Stimulated activated CD4-positive, alpha-beta T cell treated with anti-CD3 and anti-CD28 coated beads, TNF-alpha, amount 100 ng/mL, for 1 hour (primary cell): Measurements from ENCODE around the gene ZNF41.
"Not testable (repeated sequence)": the region's sequence is repeated elsewhere in the genome, so short reads cannot be mapped to it uniquely, and the experiment has no call there.

Experiments
- DNase-seq, 3 donors: peaks; one replicate each; pipeline ENCODE4 v3.0.0-alpha.2; 2020; ENCODE audit warnings: low read depth in 3 of 3, low spot score in 1 of 3

Gene ZNF41

DNA sequence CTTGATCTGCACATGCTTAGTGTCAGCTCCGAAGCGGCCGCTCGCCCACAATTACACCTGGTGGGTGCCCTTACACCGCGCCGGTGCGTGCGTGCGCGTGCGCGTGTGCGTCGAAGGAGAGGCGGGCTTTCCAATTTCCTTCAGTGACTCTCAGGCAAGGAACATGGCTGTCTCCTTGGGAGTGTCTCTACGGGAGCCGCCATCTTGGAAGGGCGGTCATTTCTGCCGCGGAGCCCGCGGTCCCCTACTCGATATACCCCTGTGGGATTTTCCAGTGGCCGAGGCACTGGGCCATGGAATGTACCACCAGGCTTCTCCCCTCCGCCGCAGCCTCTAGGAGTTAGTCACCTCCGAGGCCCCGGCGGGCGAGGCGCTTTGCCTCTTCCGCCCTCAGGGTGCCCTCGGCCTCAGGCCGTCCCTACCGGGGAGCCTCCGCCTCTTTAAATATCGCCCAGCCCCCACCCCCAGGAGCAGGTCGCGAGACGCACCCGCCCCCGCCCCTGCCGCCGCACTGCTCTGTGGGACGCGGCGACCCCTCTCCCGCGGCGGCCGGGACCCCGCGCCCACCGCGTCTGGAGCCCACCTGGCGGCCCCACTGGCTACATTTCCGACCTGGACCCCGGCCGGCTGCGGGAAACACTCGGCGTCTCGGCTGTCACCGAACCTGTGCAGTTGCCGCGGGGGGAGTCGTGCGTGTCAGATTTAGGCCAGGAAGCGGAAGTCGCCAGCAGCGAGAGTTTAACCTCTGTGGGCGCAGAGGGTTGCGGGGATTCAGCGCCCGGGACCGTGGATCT lies at the start of gene ZNF41:
TSS of gene ZNF41 (minus strand) at position 711 of the 794 bp plus-strand sequence. CDS start 15,741 bp downstream, outside the sequence.
- peak; percentile 45 to 57 (median 49) for DNase-seq

DNA sequence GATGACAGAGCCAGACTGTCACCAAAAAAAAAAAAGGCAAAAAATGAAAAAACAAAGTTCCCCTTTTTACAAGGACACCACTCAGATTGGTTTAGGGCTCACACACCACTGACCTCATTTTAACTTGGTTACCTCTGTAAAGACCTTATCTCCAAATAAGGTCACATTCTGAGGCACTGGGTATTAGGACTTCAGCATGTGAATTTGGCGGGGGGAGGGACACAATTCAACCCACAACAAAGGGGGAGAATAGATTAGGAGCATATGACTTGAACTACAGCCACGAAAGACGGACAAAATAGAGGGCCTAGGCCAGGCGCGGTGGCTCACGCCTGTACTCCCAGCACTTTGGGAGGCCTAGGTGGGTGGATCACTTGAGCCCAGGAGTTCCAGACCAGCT lies 47.0 kb upstream of the ZNF41 start:
- no peak for DNase-seq

DNA sequence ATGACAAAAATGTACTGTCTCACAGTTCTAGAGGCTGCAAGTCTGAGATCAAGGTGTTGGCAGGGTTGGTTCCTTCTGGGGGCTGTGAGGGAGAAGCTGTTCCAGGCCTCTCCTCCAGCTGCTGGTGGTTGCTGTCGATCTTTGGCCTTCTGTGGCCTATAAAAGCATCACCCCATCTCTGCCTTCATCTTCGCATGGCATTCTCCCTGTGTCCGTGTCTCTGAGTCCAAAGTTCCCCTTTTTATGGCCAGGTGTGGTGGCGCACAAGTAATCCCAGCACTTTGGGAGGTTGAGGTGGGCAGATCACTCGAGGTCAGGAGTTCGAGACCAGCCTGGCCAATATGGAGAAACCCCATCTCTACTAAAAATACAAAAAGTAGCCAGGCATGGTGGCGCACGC lies 46.5 kb upstream of the ZNF41 start:
- no peak for DNase-seq

DNA sequence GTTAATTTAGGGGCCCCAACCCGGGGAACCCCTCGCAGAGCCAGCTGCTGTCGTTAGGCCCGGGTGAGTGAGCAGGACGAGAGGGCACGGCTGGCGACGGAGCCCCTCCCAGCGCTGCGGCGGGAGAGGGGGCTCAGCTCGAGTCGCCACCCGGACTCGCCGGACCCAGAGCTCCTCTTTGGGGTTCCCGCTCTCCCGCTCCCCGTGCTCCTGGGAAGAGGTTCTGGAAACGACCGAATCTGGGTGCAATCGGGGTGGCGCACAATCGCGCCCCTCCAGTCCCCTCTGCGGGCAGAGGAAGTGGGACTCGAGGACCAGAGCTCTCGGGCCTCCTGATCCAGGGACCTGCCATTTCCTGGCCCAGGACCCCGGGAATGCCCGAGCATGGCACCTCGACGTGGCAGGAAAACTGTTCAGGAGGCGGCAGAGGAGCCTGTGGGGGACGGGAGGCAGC lies 40.7 kb upstream of the ZNF41 start:
- DNase-seq: no peak

DNA sequence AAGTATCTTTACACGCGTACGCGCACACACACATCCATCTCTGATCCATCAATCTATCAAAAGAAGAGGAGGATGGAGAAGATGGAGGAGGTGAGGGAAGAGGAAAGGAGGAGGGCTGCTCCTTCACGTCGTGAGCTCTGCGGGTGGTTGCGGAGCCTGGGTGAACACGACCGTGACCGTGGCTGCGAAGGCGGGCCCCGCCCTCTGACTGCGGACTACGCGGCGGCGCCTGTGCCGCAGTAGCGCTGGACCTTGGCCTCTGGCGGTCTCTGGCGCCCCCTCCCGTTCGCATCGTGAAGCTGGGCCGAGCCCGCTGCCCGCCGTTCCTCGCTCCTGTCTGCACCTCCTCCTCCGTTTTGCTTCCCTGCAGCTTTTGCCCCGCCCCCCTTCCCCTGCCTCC lies 40.3 kb upstream of the ZNF41 start:
- DNase-seq: peak; percentile 39 to 66 (median 61)

DNA sequence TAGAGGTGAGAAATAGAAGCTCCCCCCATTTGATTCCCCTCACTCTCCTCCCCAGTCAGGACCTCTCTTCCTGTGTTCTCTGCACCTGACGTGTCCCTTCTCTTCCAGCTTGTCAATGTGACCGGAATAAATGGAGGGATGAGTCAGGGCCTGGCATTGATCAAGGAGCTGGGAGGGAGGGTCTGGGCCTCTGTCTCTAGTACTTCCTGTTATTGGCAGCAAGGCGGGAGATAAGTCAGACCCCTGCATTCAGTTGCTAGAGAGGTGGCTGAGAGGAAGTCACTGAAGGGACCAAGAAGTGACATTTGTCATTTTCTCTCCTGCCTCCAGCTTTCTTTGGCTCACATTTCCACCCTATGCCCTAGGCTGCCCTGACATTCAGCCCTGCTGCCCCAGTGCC lies 35.1 kb upstream of the ZNF41 start:
- no peak for DNase-seq

DNA sequence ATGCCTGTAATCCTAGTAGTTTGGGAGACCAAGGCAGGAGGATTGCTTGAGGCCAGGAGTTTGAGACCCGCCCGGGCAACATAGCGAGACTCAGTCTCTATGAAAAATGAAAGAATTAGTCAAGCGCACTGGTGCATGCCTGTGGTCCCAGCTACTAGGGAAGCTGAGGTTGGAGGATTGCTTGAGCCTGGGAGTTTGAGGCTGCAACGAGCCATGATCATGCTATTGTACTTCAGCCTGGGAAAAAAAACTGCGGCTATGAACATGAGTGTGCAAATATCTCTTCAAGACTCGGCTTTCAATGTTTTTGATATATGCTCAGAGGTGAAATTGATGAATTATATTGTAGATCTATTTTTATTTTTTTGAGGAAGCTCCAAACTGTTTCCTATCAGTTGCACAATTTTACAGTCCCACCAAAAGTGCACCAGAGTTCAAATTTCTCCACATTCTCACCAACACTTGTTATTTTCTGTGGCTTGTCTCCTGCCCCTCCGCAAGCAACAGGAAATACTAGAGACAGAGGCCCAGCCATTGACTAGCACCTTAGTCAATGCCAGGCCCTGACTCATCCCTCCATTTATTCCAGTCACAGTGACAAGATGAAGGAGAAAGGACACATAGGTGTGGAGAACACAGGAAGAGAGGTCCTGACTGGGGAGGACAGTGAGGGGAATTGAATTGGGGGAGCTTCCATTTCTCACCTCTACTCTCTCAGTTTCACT lies 33.1 kb upstream of the ZNF41 start:
- no peak for DNase-seq

DNA sequence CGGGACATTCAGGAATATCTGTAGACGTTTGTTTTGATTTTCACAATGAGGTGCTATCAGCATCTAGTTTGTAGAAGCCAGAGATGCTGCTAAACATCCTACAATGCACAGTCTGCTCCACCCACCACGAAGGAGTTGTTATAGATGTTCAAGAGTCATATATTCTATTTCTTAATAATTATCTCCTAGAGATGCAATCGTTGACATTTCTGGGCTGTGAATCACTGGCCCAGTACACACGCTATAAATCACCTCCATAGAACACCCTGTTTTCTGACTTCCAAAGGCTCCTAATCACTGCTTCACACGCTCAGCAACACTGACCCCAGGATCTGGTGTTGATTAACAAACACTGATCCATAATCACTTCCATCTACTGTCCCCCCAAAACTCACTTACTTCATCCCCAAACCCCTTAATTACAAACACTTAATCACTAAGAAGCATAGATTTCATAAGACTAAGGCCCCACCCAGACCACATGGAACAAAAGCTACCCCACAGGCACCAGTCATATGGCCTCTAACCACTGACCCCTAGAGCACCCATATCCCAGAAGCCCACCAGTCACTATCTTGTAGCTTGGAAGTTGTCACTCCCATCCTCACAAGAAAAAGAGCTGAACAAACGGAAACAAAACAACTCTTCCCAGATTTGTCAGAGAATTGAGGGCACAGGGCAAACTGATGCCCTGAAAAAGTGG lies 31.7 kb upstream of the ZNF41 start:
- DNase-seq: no peak

DNA sequence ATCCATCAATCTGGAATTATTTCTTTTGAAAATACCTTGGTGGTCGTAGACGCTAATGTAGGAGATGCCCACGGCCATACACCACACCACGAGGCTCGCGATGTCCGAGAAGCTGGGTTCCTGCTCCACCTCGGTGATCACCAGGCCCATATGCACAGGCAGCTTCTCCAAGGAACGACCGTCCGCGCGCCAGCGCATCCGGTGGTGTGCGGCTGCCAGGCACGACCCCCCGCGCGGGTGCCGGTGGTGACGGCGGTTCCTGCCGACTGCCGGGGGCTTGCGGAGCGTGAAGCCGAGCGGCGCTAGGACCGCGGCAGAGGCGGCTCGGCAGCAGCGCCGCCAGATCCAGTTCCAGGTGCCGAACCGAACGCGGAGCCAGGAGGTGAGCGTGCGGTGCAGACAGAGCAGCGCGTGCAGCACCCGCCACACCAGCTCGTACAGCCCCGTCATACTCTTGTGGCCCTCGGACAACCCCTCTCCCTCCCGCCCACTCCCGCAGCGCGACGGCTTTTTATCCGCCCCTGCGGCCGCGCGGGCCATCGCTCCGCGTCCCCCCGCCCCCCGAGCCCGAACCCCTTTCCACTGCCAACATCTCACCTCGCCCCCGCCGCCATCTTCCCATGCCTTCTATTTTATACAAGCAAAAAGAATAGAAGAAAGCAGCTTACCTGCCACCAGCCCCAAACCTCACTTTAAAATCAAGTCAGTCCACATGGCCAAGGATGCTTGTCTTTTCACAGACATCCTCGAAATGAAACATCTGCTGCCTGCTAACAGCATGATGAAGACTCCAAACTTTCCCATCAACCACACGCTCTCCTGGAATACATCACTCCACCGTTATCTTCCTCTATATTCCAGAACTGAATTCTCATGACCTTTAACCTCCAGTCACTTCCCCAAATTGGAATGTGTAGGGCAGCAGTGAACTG lies 30.3 kb upstream of the ZNF41 start:
- not testable (repeated sequence) for DNase-seq

DNA sequence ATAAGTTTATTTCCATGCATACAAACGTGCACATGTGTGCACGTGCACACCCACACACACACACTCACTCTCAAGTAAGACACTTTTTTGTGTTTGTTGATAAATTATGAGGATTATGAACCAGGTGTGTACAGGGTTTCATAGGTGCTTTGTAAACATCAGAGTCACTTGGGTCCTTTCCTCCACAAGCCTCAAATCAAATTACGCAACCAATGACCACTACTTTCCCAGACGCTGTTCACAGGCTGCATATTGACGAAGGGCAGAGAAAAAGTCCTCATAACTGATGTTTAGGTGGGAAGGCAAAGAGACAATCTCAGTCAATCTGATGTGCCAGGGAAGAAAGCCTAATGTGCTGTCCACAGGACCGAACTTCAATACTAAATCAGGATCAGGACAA lies 29.4 kb upstream of the ZNF41 start:
- DNase-seq: not testable (repeated sequence)

DNA sequence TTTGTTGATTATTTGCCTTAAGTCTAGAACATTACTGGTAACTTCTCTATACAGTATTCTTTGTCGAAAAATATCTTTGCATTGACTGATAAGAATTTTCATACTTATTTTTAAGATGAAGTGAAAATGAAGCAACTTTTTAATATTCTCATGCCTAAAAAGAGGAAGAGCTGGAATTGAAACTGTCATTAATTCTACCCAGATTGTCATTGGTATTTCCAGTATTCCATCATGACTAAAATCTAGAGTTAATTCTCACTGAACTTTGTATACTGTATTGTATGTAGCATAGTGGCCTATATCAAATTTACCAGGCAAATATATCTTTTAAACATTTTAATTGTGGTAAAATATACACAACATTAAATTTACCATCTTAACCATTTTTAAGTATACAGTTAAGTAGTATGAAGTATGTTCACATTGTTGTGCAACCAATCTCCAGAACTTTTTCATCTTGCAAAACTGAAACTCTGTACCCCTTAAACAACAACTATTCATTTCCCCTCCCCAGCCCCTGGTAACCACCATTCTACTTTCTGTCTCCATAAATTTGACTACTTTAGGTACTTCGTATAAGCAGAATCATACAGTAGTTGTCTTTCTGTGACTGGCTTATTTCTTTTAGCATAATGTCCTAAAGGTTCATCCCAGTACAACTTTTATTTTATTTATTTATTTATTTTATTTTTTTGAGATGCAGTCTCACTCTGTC lies 24.3 kb upstream of the ZNF41 start:
- no peak for DNase-seq

DNA sequence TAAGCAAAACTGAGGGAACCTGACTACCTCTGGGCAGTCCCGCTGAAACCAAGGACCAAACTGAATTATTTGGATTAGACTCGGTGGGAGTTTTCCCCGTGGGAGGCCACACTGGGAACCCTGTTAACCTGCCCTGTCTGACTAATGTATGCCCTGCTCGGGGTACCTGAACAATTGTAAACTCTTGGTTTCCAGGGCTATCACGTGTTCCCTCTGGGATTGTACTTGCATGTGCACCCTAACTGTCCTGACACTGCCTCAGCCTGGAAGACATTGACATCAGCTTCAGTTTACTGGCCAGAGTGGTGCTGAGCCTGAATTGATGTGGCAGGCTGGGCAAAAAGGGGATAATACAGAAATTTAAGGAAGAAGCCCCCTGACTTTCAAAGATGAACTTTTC lies 20.1 kb upstream of the ZNF41 start:
- DNase-seq: no peak

DNA sequence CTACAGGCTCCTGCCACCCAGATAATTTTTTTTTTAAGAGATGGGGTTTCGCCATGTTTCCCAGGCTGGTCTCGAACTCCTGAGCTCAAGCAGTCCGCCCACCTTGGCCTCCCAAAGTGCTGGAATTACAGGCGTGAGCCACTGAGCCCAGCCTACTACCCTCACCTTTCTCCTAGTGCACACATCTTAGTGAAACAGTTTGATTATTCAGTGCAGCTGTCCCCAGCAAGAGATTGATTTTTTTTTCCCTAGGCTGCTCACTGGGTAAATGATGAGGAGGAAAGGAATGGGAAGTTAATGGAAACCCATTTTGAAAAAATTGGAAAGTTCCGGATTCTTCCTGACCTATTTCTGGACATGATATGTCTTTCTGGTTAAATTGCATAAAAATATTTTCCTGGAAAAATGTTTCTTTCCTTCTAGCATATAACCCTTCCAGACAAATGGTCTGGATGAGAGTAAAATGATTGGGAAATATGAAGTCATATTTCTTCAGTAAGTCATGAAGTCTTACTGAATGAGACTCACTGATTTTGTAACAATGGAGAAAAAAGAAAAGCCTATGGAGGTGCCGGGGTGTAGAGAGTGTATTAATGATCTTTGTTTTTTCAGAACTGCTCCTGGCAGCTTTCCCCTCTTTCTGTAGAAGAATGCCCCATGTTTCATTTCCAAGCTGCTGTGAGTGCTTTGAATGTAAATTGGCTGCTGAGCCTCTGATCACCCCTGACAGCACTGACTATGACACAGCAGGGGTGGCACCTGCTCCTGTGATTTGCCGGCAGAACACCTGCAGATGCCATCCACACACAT lies 19.5 kb upstream of the ZNF41 start:
- no peak for DNase-seq

DNA sequence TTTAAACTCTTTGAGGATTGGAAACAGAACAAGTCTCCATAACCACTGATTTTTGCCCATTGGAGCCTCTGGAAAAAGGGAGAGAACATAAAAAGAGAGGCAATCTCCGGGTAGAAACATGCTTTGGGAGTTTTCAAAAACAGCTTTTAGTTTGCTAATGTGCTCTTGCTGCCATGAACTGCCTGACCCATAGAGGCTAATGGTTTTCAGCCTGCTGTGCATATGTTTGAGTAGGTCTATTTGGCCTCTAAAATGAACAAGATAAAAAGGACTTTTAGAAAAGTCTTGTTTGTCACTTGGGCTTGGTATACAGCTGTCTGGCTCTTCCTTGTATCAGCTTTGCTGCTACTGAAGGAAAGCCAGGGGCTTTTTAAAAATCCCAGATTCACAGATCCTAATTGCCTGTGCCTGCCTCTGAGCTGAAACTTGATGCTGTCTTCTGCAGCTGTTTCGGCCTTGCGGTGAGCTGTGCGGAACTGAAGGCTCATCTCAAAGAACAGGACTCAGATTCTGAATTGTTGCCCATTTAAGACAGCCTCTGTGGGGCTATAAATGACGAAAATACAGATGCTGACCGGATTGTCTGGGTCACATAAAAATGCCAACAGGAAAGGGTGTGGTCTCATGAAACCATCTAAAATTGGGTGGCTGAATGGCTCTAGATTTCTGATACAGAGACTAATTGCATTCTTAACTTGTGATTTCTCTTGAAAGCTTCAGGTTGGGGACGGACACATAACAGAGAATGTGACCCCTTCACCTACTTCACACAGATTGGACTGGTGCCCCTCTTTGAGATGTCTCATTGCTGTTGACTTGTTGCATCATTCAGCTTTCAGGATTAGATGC lies 18.4 kb upstream of the ZNF41 start:
- no peak for DNase-seq

DNA sequence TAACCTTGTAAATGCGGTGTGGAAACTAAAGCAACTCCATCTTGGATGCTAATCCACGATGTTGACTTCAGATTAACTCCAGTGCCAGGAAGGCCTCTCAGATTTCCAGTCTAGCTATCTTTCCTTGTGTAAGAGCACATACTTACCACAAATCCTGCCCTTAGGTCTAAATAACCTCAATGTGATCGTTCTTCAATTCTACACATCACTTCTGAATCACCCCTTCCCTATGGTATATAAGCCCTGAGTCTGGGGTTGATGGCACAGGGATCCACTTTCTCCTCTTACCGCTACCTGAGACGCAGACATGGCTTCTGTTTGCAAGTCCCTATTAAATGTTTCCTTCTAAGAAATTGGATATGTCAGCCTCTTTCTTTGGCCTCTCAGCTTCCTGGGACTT lies 17.5 kb upstream of the ZNF41 start:
- no peak for DNase-seq

DNA sequence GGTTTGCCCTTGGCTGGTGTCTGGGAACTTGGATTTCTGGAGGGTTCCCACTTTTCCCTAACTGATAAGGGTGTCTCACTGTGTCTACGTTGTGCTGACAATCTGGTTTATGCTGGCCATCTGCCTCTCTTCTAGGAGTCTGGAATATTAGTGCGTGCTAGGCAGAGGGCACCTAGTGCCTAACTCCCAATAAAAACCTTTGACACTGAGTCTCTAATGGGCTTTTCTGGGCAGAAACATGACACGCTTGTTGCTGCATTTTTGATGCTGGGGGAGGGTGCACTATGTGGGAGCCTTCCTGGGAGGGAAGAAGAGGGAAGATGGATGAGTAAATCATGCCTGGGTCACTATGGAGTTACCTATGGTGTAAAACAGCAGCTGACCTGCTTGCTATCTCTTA lies 16.3 kb upstream of the ZNF41 start:
- DNase-seq: no peak

DNA sequence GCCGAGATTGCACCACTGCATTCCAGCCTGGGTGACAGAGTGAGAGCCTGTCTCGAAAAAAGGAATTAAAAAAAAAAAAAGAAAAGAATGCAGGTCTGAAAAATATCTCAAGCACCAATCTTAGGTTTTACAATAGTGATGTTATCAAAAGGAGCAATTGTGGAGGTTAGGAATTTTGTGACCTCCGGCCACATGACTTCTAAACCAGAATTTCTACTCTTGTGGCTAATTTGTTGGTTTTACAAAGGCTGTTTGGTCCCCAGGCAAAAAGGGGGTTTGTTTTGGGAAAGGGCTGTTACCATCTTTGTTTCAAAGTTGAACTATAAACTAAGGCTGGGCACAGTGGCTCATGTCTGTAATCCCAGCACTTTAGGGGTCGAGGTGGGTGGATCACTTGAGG lies 15.4 kb upstream of the ZNF41 start:
- no peak for DNase-seq

DNA sequence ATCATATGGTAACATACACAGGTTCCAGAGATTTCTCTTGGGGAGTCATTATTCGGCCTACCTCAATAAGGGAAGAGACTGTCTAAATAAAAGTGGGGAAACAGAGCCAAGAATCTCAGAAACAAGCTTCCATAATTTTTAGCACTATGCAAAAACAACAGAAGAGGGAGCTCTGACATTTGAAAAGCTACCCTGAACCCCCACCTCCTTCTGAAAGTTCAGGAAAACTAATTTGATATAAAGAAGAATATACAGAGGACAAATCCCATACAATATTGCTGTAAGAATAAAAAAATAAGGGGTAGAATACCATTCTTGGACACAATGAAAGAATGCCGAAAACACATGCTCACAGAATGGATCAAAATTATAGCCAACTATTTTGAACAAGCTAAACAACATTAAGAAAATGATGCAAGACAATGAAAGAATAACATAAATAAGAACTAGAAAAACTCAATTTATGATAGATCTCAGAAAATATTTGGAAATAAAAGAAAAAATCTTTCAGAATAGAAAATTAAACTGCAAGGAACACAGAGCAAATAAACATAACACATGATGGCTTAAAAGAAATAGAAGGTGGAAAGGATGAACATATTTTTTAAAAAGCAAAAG lies 14.4 kb upstream of the ZNF41 start:
- DNase-seq: no peak
